HEK293 (cell line): ENCODE results near the gene VSTM2L.

Experiments
- CTCF ChIA-PET: fragments of 350-600 bp; formaldehyde crosslinking; extraction: SDS; loops from one replicate; lab custom pipeline; 2021; ENCODE audit warnings: antibody characterized with exemption; lab: Yijun Ruan, JAX
- POLR2A ChIA-PET: fragments of 300-600 bp; formaldehyde crosslinking; extraction: SDS; loops from one replicate; lab custom pipeline; 2020; ENCODE audit warnings: antibody characterized with exemption, inconsistent platforms; lab: Yijun Ruan, JAX
- H3K27ac ChIP-seq: fragments of 200-500 bp; sonication (Bioruptor generic); 2 replicates; pipeline ENCODE4 v1.5.1; 2014; ENCODE audit warnings: low read depth, low read length, control low read depth, inconsistent platforms; ENCODE audit errors: extremely low read depth
- H3K36me3 ChIP-seq, 2 experiments: fragments of 200-500 bp in 1 of 2; sonication (Bioruptor generic) in 1 of 2; 1 replicate in 1 of 2; 2 replicates in 1 of 2; pipeline ENCODE4 v1.5.1; 2014 to 2017; ENCODE audit warnings: inconsistent platforms in 2 of 2, low read length in 2 of 2; ENCODE audit not compliant: control insufficient read depth in 2 of 2, insufficient read depth in 1 of 2
- H3K4me1 ChIP-seq: fragments of 200-500 bp; sonication (Bioruptor generic); 2 replicates; pipeline ENCODE4 v1.5.1; 2014; ENCODE audit warnings: mild to moderate bottlenecking, low read length, inconsistent platforms; ENCODE audit not compliant: control insufficient read depth, insufficient read depth
- H3K4me3 ChIP-seq: 2 replicates; pipeline ENCODE4 v1.5.1; 2011; ENCODE audit warnings: low read depth, mild to moderate bottlenecking, control low read depth, low read length, moderate library complexity
- H3K9me3 ChIP-seq: fragments of 200-500 bp; sonication (Bioruptor generic); 2 replicates; pipeline ENCODE4 v1.5.1; 2014; ENCODE audit warnings: low read depth, low read length, inconsistent platforms; ENCODE audit not compliant: control insufficient read depth, insufficient read depth
- OSR2 ChIP-seq: fragments of 450-650 bp; formaldehyde crosslinking; IDR thresholded peaks from 2 replicates; pipeline ENCODE4 v1.5.1; 2016; ENCODE audit warnings: missing biosample characterization, missing genetic modification characterization
- PBX3 ChIP-seq: sonication (generic); formaldehyde crosslinking; IDR thresholded peaks from 2 replicates; pipeline ENCODE4 v1.8.1; 2022; ENCODE audit warnings: mild to moderate bottlenecking, moderate library complexity, missing genetic modification reagents
- REPIN1 ChIP-seq: fragments of 450-650 bp; formaldehyde crosslinking; IDR thresholded peaks from 2 replicates; pipeline ENCODE4 v1.5.1; 2017; ENCODE audit warnings: missing biosample characterization, missing genetic modification characterization, low read depth
- SALL2 ChIP-seq: fragments of 450-650 bp; formaldehyde crosslinking; IDR thresholded peaks from 2 replicates; pipeline ENCODE4 v1.5.0; 2017; ENCODE audit warnings: missing biosample characterization, mild to moderate bottlenecking, missing genetic modification characterization, borderline replicate concordance
- TSHZ1 ChIP-seq: fragments of 450-650 bp; formaldehyde crosslinking; IDR thresholded peaks from 2 replicates; pipeline ENCODE4 v1.5.1; 2016; ENCODE audit warnings: missing biosample characterization, missing genetic modification characterization, borderline replicate concordance
- ZBTB21 ChIP-seq: fragments of 450-650 bp; formaldehyde crosslinking; IDR thresholded peaks from 2 replicates; pipeline ENCODE4 v1.5.1; 2017; ENCODE audit warnings: missing biosample characterization, missing genetic modification characterization
- ZBTB49 ChIP-seq: fragments of 450-650 bp; formaldehyde crosslinking; IDR thresholded peaks from 2 replicates; pipeline ENCODE4 v1.5.1; 2016; ENCODE audit warnings: missing biosample characterization, missing genetic modification characterization, low read depth
- ZBTB8A ChIP-seq: fragments of 450-650 bp; formaldehyde crosslinking; IDR thresholded peaks from 2 replicates; pipeline ENCODE4 v1.5.1; 2016; ENCODE audit warnings: missing biosample characterization, missing genetic modification characterization
- ZEB2 ChIP-seq: fragments of 450-650 bp; formaldehyde crosslinking; IDR thresholded peaks from 2 replicates; pipeline ENCODE4 v1.5.1; 2016; ENCODE audit warnings: missing biosample characterization, missing genetic modification characterization
- ZNF175 ChIP-seq: fragments of 450-650 bp; formaldehyde crosslinking; IDR thresholded peaks from 2 replicates; pipeline ENCODE4 v1.5.1; 2016; ENCODE audit warnings: missing biosample characterization, missing genetic modification characterization
- ZNF354C ChIP-seq: fragments of 450-650 bp; formaldehyde crosslinking; IDR thresholded peaks from 2 replicates; pipeline ENCODE4 v1.5.1; 2016; ENCODE audit warnings: missing biosample characterization, missing genetic modification characterization, low read depth, borderline replicate concordance
- ZNF362 ChIP-seq: fragments of 450-650 bp; formaldehyde crosslinking; IDR thresholded peaks from 2 replicates; pipeline ENCODE4 v1.5.1; 2016; ENCODE audit warnings: missing biosample characterization, missing genetic modification characterization
- ZNF433 ChIP-seq: fragments of 450-650 bp; formaldehyde crosslinking; IDR thresholded peaks from 2 replicates; pipeline ENCODE4 v1.5.1; 2016; ENCODE audit warnings: missing biosample characterization, missing genetic modification characterization, low read depth
- ZNF544 ChIP-seq: fragments of 450-650 bp; formaldehyde crosslinking; IDR thresholded peaks from 2 replicates; pipeline ENCODE4 v1.5.0; 2017; ENCODE audit warnings: missing biosample characterization, missing genetic modification characterization
- ZNF704 ChIP-seq: fragments of 450-650 bp; formaldehyde crosslinking; IDR thresholded peaks from 2 replicates; pipeline ENCODE4 v1.5.1; 2016; ENCODE audit warnings: missing biosample characterization, missing genetic modification characterization

Gene VSTM2L

GRCh38 chr20:37872161-37872560, 30.8 kb upstream of the VSTM2L start (continued):
- TF ChIP-seq TSHZ1 (tag by site-specific recombination) (no peak), REPIN1 (tag by site-specific recombination) (no peak), SALL2 (no peak), ZBTB49 (tag by site-specific recombination) (no peak), ZNF354C (tag by site-specific recombination) (no peak), PBX3 (CRISPR knock-in tag) (no peak), ZNF544 (no peak), ZEB2 (tag by site-specific recombination) (no peak), ZBTB21 (tag by site-specific recombination) (no peak), ZNF362 (tag by site-specific recombination) (no peak), ZNF175 (tag by site-specific recombination) (no peak), ZBTB8A (tag by site-specific recombination) (no peak)

GRCh38 chr20:37873884-37874283, 29.0 kb upstream of the VSTM2L start:
- POLR2A ChIA-PET, result no interaction called here
- peaks cover 0 to 24% of the 10 kb centered on the region in 2 experiments; a peak in 1 of 3 replicates for H3K36me3 ChIP-seq
- no peak overlapping the region for H3K27ac ChIP-seq
- CTCF ChIA-PET, result interaction anchor here (0.6 kb wide), 1 partner anchor 289 kb away, joined by 4 read pairs; no protein-coding TSS in a partner anchor
- H3K4me1 ChIP-seq, result no peaks in the 10 kb centered on the region
- H3K9me3 ChIP-seq, result no peaks in the 10 kb centered on the region
- TF ChIP-seq ZNF175 (tag by site-specific recombination), result no peak
- TF ChIP-seq ZNF704, result no peak
- no peak for TF ChIP-seq ZNF433
- no peak for TF ChIP-seq OSR2 (tag by site-specific recombination)
- H3K4me3 ChIP-seq, result no peak overlapping the region
